GM21825 (cell line): ENCODE measurements around the gene DPF3.

ENCODE experiments used
- ATAC-seq: cut with Tn5 transposase; IDR thresholded peaks from one replicate; pipeline ENCODE4 v1.9.1; 2021; ENCODE audit warnings: mild to moderate bottlenecking, moderate library complexity; ENCODE audit not compliant: unreplicated experiment

The DPF3 gene

DNA sequence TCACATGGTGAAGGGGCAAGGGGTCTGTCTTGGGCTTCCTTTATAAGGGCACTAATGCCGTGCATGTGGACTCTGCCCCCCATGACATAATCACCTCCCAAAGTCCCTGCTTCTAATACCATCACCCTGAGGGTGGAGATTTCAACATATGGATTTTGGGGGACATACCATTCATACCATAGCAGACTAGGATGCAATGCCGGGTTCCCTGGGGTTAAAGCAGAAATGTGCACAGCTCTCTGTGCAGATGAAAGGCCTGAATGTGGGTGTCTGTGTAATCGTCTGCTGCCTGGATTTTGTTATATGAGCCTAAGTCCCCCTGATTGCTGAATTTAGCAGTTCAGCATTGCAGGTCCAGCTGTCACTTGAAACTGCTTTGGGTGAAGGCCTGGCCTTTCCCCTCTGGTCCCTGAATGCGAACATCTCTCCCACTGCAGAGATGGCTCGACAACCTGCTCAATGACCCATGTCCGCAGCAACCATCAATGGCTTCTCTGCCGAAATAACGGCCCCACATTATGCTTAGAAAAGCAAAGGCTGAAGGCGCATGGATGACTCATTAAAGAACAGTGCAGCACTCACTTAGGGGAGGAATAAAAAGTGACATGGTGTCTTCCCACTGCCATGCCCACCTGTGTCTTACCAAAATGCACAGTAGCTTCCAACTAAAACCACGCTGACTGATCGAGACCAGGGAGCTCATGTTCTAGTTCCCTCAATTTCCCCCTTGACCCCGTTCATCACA, 286.3 kb downstream of the DPF3 start:
- ATAC-seq = no peak

- no peak for ATAC-seq
Measured at GRCh38 chr14:72606879-72607278, 287.0 kb downstream of the DPF3 start.

DNA sequence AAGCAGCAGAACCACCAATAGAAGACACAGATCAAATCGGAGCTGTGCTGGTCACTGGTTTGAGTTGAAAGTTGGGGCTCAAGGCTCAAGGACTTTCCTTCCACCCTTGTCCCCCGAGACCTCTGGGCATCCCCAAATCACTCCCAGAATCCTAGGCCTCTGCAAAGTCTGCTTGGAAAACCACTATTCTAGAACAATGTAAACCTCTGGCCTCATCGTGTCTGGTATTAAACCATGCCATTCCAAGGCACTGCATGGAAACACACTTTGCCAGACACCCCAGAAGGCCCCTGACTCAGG, 288.0 kb downstream of the DPF3 start:
- no peak for ATAC-seq

GRCh38 chr14:72605096-72605920, 288.6 kb downstream of the DPF3 start:
- ATAC-seq = no peak

DNA sequence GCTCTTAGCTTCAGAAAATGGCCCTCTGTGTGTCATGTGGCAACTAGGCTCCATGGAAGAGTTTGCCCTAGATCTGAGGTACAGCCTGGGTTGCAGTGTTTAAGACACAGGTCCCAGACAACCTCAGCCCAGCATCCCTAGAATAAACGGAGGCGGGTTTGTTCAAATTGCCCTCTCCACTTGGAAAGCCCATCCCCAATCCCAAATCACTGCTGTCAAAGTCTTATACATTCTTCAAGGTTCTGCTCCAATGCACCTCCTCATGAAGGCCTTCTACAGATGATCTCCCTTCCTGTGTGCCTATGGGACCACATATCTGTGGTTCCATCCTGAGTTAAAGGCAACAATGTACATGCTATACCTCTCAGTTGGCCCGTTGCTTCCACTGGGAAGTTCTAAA, 289.8 kb downstream of the DPF3 start:
- ATAC-seq = no peak

DNA sequence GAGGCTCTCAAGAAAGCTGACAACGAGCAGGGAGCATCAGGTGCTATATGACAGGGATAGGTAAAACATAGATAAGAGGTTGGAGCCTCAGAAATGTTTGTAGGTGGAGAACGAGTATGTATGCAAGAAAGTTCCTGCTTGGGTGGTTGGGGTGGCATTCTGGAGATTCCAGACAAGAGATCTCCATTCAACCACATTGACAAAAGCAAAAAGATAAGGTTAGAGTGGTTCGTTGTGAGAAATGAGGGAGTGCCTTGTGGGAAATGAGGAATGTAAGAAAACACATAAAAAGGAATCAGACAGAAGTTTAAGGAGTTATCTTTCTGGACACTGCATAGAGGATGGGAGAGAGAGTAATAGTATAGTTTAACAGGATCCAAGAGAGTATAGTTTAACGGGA, 290.3 kb downstream of the DPF3 start:
- ATAC-seq = no peak

GRCh38 chr14:72600551-72601330, 293.2 kb downstream of the DPF3 start:
- ATAC-seq = no peak

- no peak for ATAC-seq
Measured at GRCh38 chr14:72599579-72600470, 294.1 kb downstream of the DPF3 start.

- no peak for ATAC-seq
Measured at GRCh38 chr14:72598306-72598705, 295.6 kb downstream of the DPF3 start.

GRCh38 chr14:72597252-72598233, 296.4 kb downstream of the DPF3 start:
- no peak for ATAC-seq

DNA sequence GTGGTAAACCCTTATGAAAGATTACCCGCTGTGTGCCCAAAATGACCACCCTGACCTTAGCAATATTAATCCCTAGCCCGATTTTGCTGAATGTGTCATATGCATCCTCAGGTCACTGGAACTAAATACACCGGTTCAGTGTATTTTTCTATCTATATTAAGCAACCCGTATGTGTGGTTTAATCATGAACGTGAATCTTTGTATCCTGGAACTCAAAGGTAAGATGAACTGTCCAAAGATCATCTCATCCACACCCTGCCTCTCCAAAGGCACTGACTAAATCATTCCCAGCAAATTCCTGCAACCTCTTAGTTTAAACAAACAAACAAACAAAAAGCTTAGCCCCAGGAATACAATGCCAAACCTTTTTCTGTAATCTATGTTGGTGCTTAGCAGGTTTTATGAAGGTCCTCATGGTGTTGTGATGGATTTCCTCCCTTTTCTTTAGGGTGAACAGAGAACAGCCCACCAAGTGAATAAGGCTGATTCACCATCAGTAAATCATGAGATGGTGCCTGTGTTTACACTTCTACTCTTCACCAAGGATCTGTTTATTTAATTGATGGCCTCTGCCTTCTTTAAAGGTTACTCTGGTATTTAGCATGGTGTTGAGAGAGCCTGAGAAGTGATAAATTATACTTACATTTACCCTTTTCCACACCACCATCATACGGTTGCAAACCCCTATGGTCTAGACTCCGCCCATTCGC, 298.6 kb downstream of the DPF3 start:
- ATAC-seq = no peak

DNA sequence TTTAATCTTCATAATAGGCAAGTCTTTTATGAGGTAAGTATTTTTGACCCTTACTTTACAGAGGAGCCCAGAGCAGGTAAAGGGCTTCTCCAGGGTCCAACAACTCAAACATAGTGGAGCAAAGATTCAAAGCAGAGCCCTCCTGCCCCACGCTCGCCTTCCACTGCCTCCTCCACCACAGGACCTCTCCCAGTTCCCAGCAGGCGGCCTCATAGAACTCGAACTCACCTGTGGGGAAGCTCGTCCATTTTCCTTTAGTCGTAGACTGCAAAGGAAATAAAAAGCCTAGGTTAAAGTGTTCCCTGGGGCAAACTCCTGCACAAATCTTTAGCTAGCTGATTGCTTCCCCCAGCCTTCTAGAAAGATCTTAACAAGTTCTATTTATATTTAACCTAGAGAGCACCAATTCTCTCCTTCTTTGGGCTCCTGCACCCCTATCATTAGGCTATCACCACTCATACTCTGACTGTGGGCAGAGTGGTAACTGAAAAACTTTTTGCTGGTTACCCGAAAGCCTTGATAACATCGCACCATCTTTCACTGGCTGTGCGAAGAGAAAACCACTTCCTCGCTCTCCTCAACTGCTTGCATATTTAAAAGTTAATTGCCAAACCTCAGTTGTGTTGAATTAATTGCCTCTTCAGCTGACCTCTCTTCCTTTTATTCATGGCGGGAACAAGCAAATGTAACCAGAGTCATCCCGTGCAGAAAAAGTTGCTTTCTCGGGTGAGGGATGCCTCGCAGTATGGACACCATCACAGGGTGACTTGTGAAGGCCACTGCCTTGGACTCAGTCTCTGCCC, 299.6 kb downstream of the DPF3 start:
- ATAC-seq = peak; percentile 69

DNA sequence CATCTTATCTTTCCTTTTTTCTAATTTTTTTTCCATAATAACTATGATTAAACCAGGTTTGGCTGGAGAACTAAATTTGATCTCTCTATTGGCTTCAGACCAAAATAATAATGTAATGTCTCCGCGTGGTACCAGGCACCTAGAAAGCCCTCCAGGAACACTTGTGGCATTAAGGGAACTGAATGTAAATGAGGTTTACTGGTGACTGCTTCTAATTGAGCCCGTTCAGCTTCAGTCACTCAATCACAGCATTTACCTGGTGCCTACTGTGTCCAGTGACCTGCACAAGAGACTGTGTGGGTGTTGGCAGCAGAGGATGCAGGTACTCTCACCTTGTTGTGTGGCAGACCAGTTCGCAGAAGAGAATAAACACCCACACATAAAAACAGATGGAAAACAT, 302.5 kb downstream of the DPF3 start:
- no peak for ATAC-seq

GRCh38 chr14:72590577-72590976, 303.3 kb downstream of the DPF3 start:
- ATAC-seq = no peak

DNA sequence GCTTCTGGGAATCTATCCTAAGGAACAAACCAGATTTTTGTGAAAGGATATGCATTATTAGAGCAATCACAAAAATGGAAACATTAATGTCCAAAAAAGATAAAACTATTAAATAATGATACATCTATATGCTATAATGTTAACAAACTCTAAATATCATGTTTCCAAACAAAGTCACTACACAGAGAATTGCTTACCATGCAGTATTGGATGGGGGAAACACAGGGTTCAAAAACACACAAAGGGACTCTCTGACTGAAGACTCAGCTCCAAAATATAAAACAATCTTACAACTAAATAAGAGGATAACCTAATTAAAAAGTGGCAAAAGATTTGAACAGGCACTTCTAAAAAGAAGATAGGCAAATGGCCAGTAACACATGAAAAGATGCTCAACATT, 304.2 kb downstream of the DPF3 start:
- no peak for ATAC-seq

- ATAC-seq = no peak
Measured at GRCh38 chr14:72588521-72588920, 305.4 kb downstream of the DPF3 start.

DNA sequence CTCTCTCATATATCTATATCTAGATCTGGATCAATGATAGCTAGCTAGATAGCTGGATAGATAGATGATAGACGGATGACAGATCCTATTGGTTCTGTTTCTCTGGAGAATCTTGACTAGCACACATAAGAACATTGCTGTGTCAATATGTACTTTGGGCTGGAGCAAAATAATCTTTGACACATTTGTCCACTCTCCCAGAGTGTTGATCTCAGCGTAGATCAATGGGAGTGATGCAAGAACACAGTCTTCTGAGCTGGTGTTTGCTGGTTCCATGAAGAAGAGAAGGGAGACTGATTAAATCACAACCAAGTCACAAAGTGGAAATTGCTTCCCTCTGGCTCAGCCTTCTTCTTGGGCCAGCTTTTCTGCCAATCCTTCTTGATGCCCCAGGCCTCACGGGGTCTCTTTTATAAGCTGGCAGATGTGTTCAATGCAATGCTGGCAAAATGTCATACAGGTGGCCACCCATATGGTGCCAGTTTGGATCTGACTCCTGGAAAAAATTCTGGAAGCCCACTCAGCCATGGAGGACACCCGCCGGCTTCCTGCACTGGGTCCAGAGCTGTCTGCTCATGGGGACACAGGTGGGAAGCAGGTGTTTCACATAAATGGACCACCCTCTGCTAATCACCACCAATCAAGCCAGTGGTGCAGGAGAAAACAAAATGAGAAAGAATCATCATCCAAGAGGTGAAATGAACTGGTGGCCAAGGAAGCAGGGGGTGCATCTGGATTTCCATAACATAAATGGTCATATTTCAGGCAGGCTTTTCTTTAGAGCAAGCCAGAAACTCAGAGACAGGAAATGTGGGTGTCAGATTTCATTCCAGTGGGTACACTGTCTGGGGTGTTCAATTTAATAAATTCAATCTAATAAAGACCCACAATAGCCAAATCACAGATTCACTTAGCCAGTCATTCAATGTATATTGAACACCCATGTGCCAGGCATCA, 310.3 kb downstream of the DPF3 start:
- no peak for ATAC-seq
